Liver (tissue), 3 donors: ENCODE data around the gene SLC8A3.

Experiments used
- ATF3 ChIP-seq: IDR thresholded peaks from 2 replicates; pipeline ENCODE4 v1.6.1; 2016; ENCODE audit warnings: antibody characterized with exemption
- CTCF ChIP-seq: fragments of 150-350 bp; IDR thresholded peaks from 2 replicates; pipeline ENCODE4 v1.5.1; 2017; ENCODE audit warnings: improper control_type of control experiment, low read depth, low read length; ENCODE audit not compliant: missing input control
- EGR1 ChIP-seq, 2 donors: IDR thresholded peaks; 2 replicates each; pipeline ENCODE4 v1.6.1; 2016 to 2018; ENCODE audit warnings: antibody characterized with exemption in 2 of 2, low read depth in 2 of 2
- HNF4A ChIP-seq, 2 donors: conservative IDR thresholded peaks; 2 replicates each; pipeline ENCODE4 v1.6.1; 2016; ENCODE audit warnings: antibody characterized with exemption in 2 of 2, mild to moderate bottlenecking in 2 of 2
- JUND ChIP-seq, 2 donors: IDR thresholded peaks; 2 replicates each; pipeline ENCODE4 v1.6.1; 2016; ENCODE audit warnings: antibody characterized with exemption in 2 of 2
- RAD21 ChIP-seq, 2 donors: IDR thresholded peaks; 2 replicates each; pipeline ENCODE4 v1.6.1; 2016; ENCODE audit warnings: antibody characterized with exemption in 2 of 2, mild to moderate bottlenecking in 2 of 2
- REST ChIP-seq: IDR thresholded peaks from 2 replicates; pipeline ENCODE4 v1.6.1; 2016; ENCODE audit warnings: antibody characterized with exemption, mild to moderate bottlenecking
- TAF1 ChIP-seq: conservative IDR thresholded peaks from 2 replicates; pipeline ENCODE4 v1.6.1; 2016; ENCODE audit warnings: antibody characterized with exemption, mild to moderate bottlenecking
- YY1 ChIP-seq: IDR thresholded peaks from 2 replicates; pipeline ENCODE4 v1.6.1; 2016; ENCODE audit warnings: antibody characterized with exemption, mild to moderate bottlenecking
- ZBTB33 ChIP-seq: IDR thresholded peaks from 2 replicates; pipeline ENCODE4 v1.6.1; 2016; ENCODE audit warnings: antibody characterized with exemption
- donor health status: healthy.
- donor health status: healthy.

- TF ChIP-seq CTCF (no peak), RAD21 (IDR thresholded peaks at IDR 0.05) (no peak), YY1 (no peak), ATF3 (no peak), TAF1 (no peak), HNF4A (conservative IDR thresholded peaks at IDR 0.05) (no peak), REST (no peak), JUND (IDR thresholded peaks at IDR 0.05) (no peak), EGR1 (IDR thresholded peaks at IDR 0.05; ENCODE audit: low read depth in 2 of 2) (no peak), ZBTB33 (no peak)
Measured at GRCh38 chr14:70077720-70078119, 111.0 kb downstream of the SLC8A3 start.
